Measurements from ENCODE around the gene SETD5.

The SETD5 gene

DNA sequence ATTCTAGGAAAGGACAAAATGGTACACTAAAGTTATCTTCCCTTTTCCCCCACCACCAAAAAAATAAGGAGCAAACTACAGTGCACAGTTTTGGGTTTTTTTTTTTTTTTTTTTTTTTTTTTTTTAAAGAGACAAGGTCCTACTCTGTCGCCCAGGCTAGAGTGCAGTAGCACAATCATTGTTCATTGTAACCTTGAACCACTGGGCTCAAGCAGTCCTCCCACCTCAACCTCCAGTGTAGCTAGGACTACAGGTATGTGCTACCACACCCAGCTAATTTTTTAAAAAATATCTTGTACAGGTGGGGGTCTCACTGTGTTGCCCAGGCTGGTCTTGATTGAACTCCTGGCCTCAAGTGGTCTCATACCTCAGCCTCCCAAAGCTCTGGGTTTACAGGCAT, 14.9 kb downstream of the SETD5 start:
- no peak for DNase-seq

DNA sequence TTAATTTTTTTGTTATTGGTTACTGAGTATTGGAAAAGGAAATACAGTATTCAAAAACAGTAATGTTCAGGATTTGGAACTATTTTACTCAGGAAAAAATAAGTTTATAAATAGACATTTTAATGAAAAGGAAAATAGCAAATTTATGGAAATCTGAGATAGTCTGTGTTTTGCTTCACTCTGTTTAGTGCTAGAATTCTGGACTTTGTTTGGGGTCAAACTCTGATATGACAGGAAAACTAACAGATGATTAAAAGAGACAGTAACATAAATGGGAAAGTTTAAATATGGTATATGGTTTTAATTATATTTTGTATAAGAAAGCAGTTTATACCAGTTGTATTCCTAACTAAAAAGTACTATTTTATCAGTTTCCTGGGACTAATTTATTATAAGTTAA, 17.4 kb downstream of the SETD5 start:
- DNase-seq = no peak

DNA sequence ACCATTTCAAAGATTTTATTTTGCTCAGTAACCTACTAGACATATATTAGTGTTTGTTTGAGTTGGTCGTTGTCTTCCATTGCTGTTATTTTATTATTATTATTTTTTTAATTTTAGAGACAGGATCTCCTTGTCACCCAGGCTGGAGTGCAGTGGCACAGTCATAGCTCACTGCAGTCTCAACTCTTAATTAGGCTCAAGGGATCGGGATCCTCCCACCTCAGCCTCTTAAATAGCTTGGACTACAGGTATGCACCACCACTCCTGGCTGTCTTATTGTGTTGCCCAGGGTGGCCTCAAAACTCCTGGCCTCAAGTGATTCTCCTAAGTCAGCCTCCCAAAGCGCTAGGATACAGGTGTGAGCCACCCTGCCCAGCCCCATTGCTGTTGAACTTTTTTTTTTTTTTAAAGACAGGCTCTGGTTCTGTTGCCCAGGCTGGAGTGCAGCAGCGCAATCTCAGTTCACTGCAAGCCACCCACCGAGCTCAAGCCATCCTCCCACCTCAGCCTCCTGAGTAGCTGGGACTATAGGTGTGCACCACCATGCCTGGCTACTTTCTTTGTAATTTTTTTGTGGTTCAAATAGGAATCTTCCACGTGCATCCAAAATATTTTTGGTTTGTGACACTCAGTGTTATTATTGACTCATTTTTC, 18.2 kb downstream of the SETD5 start:
- DNase-seq = no peak

DNA sequence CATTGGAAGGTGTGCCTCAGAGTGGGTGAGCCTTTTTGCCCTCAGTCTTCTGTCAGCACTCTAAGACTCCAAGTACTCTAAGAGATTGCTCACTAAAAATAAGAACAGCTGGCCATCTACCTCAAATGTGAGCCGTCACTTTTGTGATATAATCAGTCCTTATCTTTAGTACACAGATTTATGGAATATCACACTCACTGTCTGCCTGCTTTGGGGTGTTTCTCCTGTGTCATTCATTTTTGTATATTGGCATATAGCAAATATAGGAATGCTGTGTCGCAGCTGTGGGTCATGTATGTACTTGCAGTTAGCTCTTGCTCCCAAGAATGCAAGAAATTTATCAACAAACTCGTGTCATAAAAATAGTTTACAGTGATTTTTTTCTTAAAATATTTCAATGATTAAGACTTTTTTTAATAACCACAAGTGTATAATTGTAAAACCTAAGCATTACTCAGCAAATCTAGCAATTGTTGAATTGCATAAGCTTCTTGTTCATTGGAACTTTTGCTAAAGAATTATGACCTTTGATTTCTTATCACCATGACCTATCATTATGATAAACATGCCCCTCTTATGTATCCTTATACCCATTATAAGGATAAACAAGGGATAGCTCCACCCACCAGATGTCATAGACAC, 18.8 kb downstream of the SETD5 start:
- DNase-seq = no peak

DNA sequence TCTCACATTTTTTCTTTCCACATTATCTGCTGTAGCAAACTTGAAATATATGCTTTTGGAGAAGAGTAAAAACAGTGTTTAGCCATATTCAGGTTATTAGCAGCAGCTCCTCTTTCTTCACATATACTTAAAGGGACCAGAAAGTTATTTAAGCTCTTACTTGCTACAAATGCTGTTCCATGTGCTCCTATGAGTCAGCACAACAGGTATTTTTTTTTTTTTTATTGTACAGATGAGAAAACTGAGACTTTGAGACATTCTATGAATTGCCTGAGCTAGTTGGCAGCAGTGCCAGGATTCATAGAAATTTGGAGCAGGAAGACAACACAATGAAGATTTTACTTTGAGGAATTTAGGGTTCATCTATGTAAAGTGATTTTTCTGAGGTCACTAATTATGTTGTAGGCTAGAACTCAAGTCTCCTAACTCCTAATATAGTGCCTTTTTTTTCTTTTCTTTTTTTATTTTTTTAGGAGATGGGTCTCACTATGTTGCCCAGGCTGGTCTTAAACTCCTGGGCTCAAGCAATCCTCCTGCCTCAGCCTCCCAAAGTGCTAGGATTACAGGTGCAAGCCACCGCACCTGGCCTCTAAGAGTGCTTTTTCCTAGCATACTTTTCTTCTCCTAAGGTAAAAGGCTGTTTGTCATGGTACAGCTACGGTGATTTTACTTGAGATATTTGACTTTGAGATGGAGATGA, 23.6 kb downstream of the SETD5 start:
- no peak for DNase-seq

DNA sequence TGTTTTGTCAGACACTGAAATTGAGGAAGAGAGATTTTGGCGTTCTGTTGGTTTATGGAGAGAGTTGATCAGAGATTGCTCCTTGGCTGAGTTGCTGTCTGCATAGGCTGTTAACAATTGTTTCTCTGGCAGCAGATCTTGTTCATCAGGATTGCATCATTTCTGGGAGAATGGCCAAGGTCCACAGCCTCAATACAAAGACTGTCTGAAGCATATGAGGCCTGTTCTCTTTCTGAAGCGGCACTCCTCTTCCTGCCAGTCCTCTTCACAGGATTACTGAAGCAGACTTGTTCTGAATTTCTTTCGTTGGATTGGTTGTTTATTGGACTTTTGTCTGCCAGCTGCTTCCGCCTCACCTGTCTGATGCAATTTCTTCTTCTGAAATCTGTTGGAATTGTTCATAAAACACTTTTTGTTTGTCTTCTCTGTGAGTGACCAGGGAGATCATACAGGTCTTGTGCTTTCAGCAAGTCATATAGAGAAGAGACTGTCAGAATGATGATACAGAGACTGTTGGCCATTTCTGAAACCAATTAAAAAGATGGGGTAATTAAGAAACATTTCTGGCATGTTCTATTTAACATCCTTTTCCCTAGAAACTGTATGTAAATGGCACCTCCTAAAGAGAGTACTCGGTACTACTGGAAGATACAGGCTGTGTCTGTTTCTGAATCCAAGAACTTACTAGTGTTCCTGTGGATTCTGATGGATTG, 25.5 kb downstream of the SETD5 start:
- no peak for DNase-seq

DNA sequence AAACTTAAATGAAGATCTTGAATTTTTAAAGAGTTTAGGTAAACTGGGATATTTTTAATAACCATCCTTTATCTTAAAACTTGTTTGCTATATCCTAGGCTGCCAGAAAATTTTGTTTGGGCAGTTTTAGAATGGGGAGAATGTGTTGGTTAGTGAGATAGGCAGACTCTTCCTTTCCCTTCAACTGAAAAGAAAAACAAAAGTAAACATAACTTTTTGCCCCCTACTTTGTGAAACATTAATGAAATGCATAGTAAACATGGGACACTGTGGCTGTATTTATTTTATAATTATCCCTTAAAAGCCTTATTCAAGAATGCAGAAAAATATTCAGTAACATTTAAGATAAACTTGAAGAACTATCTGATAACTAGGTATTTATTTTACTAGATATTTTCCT, 31.0 kb downstream of the SETD5 start:
- DNase-seq = no peak

DNA sequence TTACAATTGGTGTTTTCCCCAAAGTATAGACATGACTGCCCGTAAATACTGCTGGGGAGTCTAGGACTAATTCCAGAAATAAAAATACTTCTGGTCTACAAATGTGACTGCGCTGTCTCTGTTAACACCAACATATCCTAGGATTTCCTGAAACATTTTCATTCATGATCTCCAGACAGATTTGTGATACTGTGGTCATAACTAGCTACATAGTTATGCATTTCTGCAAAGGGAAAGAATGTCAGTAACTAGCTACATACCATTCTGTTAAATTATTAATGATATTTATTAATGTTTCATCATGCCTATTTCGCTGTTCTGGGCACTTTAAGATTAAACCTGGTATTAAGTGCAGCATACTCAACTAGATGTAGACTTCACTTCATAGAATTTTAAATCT, 33.3 kb downstream of the SETD5 start:
- no peak for DNase-seq

DNA sequence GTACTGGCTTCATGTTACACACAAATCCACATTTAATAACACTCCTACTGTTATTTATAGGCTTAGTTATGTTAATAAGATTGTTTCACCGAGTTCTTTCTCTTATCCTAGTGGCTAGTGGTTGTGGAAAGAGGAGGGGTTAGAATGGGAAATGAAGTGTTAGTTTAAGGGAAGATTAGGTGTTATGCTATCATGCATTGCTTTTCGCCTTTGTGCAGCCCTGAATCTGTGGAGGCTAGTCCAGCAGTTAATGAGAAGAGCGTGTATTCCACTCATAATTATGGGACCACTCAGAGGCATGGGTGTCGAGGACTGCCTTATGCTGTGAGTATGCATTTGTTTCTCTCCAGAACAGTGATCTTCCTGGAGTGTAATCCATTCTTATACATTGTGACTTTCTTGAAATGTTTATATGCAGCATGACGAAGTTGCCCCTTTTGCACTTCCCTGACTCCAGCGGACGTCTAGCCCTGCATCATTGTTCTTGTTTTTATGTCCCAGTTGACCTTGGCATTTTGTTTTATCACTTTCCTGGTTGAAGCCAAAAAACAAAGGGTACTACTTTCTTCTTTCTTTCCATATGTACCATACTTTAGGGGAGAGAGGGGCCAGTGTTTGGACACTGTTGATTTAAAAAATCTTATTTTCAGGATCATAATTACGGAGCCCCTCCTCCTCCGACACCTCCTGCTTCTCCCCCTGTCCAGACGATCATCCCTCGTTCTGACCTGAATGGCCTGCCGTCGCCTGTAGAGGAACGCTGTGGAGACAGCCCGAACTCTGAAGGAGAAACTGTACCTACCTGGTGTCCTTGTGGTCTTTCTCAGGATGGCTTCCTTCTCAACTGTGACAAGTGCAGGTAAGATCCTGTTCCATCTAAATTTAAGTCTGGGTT, 36.5 kb downstream of the SETD5 start:
- no peak for DNase-seq

DNA sequence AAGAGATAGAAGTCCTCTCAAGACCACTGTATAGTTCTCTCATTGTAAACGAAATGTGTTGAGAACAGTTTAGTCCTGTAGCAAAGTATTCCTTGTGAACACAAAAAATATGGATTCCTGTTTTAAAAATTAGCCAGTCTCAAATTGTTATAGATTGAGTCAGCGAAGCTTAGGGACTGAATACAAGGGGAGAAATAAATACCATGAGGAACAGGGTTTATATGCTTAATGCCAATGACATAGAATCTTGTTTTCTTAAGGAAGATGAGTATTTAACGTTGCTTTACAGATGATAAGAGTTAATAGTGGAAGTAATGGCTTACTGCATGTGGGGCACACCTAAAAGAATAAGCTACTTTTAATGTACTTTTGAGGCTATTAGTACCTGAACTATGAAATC, 37.9 kb downstream of the SETD5 start:
- no peak for DNase-seq

DNA sequence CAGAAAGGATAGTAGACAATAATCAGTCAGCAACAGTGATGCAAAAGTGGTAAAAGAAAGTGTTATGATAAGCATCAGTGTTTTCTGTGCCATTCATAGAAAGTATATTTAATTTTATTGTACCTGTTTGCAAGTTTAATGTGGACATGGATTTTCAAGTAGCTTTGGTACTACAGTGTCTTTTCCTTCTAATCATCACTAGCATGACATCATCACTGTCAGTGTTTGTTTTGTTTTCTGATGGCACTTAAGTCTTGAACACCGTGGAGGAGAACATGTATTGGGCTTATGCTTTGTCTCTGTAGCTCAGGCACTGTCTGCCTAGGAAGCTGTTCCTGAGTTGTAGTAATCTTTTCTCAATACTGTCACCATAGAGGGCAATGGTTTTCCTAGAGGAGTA, 41.9 kb downstream of the SETD5 start:
- no peak for DNase-seq

DNA sequence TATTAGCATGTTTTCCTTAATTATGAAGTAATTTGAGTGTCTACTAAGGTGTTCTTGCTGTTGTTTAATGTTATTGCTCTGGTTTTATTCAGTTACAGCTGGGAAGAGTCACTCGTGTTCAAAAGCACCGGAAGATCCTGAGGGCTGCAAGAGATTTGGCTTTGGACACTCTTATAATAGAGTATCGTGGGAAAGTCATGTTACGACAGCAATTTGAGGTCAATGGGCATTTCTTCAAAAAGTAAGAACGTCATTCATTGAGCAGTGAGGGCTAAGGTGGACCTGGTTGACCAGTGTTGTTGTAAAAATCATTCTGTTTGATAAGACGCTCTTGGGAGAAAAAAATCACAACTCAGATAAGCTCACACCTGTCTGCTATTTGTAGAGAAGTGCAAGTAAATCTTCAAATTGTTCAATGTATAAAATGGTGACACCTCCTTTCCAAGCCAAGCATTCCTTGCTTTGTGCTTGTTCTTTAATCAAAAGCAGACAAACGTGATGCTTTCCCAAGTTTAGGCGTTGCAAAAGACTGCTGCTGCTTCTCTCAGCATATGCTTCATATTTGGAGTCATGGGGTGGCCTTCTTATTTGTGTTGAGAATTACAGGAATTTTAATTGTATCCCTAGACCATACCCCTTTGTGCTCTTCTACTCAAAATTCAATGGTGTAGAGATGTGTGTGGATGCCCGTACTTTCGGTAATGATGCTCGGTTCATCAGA, 44.2 kb downstream of the SETD5 start:
- DNase-seq = no peak

DNA sequence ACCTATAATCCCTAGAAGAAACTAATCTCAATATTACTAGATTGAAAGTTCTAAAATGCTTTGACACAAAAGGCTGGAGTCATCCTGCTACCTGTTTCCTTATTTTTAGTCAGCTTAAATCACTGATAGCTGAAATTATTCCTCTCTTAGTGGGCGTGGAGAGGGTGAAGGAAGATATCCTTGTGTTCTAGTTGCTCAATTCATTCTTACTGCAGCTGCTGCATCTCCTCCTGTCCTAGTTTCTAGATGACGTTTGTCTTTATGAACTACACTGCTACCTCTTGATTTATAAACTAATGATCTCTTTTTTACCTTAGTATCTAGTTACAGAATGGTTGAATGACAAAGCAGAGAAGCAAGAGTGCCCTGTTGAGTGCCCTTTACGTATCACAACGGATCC, 50.7 kb downstream of the SETD5 start:
- no peak for DNase-seq

DNA sequence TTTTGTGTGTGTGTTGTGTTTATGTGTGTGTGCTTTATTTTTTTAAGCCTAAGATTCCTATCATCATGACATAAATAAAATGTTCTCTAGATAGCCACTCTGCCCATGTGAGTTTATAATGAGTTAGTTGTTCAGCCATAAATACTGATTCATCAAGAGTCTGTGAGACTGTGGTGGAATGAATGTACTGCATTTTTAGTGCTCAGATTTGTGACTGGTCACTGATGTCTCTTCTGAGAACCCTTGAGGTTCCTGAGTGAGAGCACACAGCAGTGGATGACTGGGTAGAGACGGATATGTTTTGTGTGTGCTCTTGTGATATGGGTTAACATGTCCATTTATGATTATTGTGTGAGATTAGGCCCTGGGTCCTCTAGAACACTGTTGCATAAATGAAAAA, 51.2 kb downstream of the SETD5 start:
- no peak for DNase-seq

DNA sequence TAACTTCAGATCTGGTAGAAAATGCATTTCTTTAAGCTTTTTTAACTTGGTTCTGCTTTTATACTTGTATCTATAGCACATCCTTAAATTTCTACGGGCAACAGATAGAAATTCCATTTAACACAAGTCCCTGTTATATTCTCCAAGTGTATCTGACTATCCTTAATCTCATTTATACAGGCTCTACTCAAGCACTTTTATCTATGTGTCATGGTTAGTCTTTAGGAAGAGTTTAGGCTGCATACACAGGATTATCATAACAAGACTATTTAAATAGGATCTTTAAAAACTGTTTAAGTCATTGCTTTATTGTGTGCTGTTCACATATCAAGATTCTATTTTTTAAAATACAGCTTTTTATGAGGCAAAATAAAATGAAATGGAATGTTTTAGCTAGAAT, 52.7 kb downstream of the SETD5 start:
- DNase-seq = no peak

DNA sequence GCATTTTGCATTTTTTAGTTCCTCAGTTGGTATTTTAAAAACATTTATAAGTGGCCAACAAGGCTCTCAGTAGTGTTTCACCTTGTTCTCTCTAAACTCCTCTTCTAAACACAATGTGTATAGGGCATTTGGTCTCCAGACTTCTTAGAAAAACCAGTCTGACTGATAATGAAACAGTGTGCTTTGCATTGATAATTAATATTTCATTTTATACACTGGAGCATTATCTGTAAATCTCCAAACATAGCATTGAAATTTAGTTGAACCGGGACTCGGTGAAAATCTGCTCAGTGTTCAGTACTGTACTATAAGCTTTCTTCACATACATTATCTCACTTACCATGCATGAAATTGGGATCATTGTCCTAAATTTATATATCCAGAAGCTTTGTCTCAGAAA, 53.6 kb downstream of the SETD5 start:
- no peak for DNase-seq

DNA sequence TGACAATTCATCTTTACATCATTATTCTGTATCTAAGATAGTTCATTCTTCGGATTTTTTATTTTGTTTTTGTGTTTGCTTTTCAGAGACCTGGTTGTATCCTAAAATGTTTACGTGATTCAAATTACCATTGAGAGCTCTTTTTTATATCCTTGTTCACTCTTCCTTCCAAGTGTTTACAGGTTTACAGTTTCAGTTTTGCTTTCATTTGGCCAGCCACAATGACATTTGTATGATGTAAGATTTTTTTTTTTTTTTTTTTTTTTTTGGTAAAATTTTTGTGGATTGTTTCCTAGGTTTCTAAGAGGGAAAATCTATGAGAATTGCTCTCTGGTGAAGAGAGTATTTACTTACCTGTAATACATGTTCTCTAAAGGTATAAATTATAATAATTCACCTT, 55.0 kb downstream of the SETD5 start:
- DNase-seq = no peak

DNA sequence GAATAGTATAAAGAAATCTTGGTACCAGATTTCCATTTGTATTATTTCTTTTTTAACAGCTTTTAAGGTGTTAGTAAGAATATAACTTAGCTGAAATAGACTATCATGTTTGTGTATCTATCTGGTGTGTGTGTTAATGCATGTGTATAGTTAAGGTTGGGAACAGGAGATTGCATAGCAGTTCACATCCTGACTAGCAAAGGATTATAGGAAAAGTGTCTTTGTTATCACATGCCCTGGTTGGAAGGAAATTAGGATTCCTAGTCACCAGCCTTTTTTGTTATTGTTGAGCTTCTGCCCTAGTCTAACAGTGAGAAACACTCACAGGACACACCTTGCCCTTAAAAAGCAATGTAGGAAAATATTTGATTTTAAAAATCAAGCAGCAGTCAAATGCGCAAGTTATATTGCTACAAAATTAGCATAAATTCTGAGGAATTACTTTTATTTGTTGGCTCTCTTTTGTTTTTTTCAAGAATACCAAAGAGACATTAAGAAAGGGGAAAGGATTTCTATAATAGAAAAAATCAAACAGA, 58.2 kb downstream of the SETD5 start:
- DNase-seq = no peak

DNA sequence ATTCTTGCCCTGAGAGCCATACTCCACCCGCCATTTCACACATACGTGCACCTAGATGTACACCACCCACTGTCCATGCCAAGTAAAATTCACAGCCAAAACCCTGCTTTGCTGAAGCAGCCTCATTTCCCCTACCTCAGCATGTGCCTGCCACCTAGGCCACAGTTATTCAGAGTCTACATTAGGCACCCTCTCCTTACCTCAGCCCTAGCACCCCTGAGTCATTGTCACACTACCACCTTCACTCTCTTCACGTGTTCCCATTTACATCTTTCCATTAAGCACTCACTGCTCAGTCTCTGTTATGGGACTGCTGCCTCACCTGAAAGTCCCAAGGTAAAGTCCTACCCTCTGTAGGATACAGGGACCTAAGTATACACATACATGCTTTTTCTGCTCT, 70.0 kb downstream of the SETD5 start:
- no peak for DNase-seq

DNA sequence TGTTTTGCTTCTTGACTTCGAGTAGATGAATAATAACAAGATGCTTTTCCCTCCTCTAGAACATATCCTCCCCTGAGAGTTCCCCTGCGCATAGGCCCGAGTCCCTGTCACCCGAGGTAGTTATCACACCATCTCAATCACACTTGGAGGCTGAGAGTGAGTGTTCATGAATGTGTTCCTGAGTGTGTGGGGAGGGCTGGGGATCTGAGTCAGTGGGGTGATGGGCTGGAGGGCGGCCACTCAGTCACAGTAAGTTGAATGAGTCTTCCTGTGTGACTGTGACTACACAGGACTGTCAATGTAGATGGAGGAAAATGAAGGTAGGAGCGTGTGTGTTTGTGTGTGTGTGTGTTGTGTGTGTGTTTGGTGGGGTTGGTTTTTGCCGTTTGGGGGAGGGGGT, 71.0 kb downstream of the SETD5 start:
- no peak for DNase-seq

DNA sequence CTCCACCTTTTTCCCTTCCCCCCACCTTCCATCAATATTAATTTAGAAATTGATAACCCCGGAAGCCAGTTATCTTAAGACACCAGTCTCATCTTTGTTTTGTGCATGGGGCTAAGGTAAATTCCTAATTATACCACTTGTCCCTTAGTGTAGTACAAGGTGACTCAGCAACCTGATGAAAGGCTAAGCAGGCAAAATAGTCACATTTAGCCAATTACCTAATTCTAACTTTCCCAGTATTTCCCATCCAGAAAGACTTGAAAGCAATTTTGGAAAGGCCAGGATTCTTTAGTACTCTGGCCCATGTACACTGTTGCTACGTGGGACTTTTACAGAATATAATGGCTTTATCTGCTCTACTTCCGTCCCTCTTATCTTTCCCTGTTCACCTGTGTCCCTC, 72.6 kb downstream of the SETD5 start:
- DNase-seq = no peak

DNA sequence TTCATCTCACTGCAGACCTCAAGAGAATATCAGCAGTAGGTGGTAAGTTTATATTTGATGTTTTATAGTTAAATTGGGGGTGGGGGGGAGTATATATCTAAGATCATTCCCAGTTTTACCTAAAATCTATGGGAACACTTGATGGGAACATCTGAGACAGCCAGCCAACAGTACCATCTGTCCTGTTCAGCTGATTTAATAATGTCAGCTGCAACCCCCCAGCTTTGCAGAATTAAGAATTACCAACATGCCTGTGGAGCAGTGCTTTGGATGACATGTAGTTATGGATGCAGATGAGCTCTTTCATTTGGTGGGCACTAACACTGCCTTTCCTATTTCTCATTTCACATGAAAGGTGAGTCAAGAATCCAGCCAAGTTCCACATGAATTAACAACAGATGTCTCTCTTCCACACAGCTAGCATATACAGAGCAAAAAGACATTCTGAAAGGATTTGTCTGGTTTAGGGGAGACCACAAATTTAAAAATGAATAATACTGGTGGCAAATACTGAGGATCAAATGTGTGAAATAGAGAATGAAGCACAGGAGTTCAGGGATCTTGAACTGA, 76.2 kb downstream of the SETD5 start:
- DNase-seq = no peak
